CD4-positive, alpha-beta T cell (primary cell): ENCODE results near the gene IL10RB. TPM values are rescaled to one million over a fixed set of nuclear protein-coding genes. Genes with fewer than 3 reads are reported as not detected.

Experiments used
- ATAC-seq: fragments of 200-7000 bp; cut with Tn5 transposase; one replicate; pipeline ENCODE4 v1.10.0; 2022; ENCODE audit warnings: mild to moderate bottlenecking; ENCODE audit not compliant: poor library complexity
- CTCF ChIA-PET: fragments of 350-600 bp; sonication (Branson Sonifier 250); formaldehyde crosslinking; loops from one replicate; lab custom pipeline; 2021; ENCODE audit warnings: antibody characterized with exemption, inconsistent platforms; lab: Charles Lee
- POLR2A ChIA-PET: fragments of 350-600 bp; sonication (Branson Sonifier 250); formaldehyde crosslinking; loops from one replicate; lab custom pipeline; 2021; ENCODE audit warnings: antibody characterized with exemption, inconsistent platforms; lab: Charles Lee
- DNase-seq, 14 experiments: peaks; one replicate each; pipeline ENCODE4 v3.0.0-alpha.2; 2013 to 2020; ENCODE audit warnings: mixed read lengths in 2 of 14
- H3K27ac ChIP-seq, 2 donors: one replicate each; pipeline versions ENCODE4 v1.5.1 to v1.7.0; 2013; ENCODE audit warnings: low read length in 2 of 2, low read depth in 1 of 2, mild to moderate bottlenecking in 1 of 2
- H3K27me3 ChIP-seq, 2 experiments: 1 replicate in 1 of 2; 2 replicates in 1 of 2; pipeline versions ENCODE4 v1.6.1 to v1.7.0; 2013; ENCODE audit warnings: low read length in 2 of 2, control low read depth in 1 of 2, mild to moderate bottlenecking in 1 of 2, moderate library complexity in 1 of 2; ENCODE audit not compliant: insufficient read depth in 2 of 2, control insufficient read depth in 1 of 2
- H3K36me3 ChIP-seq: one replicate; pipeline ENCODE4 v1.6.1; 2013; ENCODE audit warnings: low read length, control low read depth; ENCODE audit not compliant: insufficient read depth
- H3K4me1 ChIP-seq: one replicate; pipeline ENCODE4 v1.6.1; 2013; ENCODE audit warnings: low read length, control low read depth; ENCODE audit not compliant: insufficient read depth
- H3K4me3 ChIP-seq: one replicate; pipeline ENCODE4 v1.5.1; 2013; ENCODE audit warnings: mild to moderate bottlenecking, low read length, moderate library complexity
- H3K9me3 ChIP-seq, 2 experiments: 1 replicate in 1 of 2; 2 replicates in 1 of 2; pipeline versions ENCODE4 v1.6.1 to v1.7.0; 2013; ENCODE audit warnings: low read length in 2 of 2, mild to moderate bottlenecking in 2 of 2, control low read depth in 1 of 2, moderate library complexity in 1 of 2; ENCODE audit not compliant: control insufficient read depth in 1 of 2, insufficient read depth in 1 of 2
- H3K27ac Mint-ChIP-seq: one replicate; pipeline ENCODE4 v1.8.0; 2020; ENCODE audit warnings: mixed read lengths
- H3K27me3 Mint-ChIP-seq: one replicate; pipeline ENCODE4 v1.8.0; 2021; ENCODE audit warnings: mixed read lengths
- H3K36me3 Mint-ChIP-seq: one replicate; pipeline ENCODE4 v1.8.0; 2021; ENCODE audit warnings: low read depth, mixed read lengths
- H3K4me1 Mint-ChIP-seq: one replicate; pipeline ENCODE4 v1.8.0; 2021; ENCODE audit warnings: low read depth, mixed read lengths
- H3K4me3 Mint-ChIP-seq: one replicate; pipeline ENCODE4 v1.8.0; 2020; ENCODE audit warnings: mild to moderate bottlenecking, mixed read lengths
- H3K9me3 Mint-ChIP-seq: one replicate; pipeline ENCODE4 v1.8.0; 2020; ENCODE audit warnings: mixed read lengths
- intact Hi-C, 2 experiments: fragments of 100-400 bp; cut with DNase I in 1 of 2; cut with micrococcal nuclease in 1 of 2; formaldehyde crosslinking; loops; one replicate each; pipeline versions ENCODE4 v1.15.1 to v1.9.0; 2023 to 2025; cut with DNase I, micrococcal nuclease
- total RNA-seq, 174 experiments: library from RNA in 2 of 174; stranded (reverse) in 2 of 174; gene quantifications; one replicate each; pipeline ENCODE4 v1.2.3 and lab custom pipeline; 2021 to 2026
- TF ChIP-seq, protein P1 (sequence below): fragments of 200-600 bp; IDR thresholded peaks from one replicate; pipeline ENCODE4 v1.8.0; 2022; ENCODE audit warnings: antibody characterized with exemption, mild to moderate bottlenecking

The IL10RB gene
- total RNA-seq, 2 experiments from 2014 or later, result 7.2 to 9.2 TPM

DNA sequence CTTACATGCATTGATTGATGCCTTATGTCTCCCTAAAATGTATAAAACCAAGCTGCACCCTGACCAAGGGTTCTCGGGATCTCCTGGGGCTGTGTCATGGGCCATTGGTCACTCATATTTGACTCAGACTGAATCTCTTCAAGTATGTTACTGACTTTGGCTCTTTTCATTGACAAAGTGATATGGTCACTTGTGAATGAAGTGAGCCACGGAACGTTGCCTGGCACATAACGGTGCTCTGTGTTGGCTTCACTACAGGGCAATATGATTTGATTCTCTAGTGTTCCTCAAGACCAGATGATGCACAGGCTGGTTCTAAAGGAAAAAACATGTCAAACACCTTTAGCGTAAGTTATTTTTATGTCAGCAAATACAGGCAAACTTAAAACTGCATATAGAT lies 11.4 kb upstream of the IL10RB start:
- CTCF ChIA-PET, result interaction anchor here (1.1 to 1.6 kb wide), 3 partner anchors 13 to 55 kb away, joined by 3 to 4 read pairs (median 4); no protein-coding TSS in a partner anchor
- H3K36me3 Mint-ChIP-seq, result peaks cover 100% of the 10 kb centered on the region
- no peak for ATAC-seq
- DNase-seq, result no peak
- POLR2A ChIA-PET, result no interaction called here
- H3K9me3 ChIP-seq, result peaks cover 4 to 17% of the 10 kb centered on the region in 2 experiments
- H3K27ac ChIP-seq, result no peak overlapping the region
- H3K27me3 ChIP-seq, result no peaks in the 10 kb centered on the region
- H3K4me1 Mint-ChIP-seq, result peaks cover 52% of the 10 kb centered on the region
- peaks cover 2% of the 10 kb centered on the region for H3K9me3 Mint-ChIP-seq
- TF ChIP-seq, protein P1, sequence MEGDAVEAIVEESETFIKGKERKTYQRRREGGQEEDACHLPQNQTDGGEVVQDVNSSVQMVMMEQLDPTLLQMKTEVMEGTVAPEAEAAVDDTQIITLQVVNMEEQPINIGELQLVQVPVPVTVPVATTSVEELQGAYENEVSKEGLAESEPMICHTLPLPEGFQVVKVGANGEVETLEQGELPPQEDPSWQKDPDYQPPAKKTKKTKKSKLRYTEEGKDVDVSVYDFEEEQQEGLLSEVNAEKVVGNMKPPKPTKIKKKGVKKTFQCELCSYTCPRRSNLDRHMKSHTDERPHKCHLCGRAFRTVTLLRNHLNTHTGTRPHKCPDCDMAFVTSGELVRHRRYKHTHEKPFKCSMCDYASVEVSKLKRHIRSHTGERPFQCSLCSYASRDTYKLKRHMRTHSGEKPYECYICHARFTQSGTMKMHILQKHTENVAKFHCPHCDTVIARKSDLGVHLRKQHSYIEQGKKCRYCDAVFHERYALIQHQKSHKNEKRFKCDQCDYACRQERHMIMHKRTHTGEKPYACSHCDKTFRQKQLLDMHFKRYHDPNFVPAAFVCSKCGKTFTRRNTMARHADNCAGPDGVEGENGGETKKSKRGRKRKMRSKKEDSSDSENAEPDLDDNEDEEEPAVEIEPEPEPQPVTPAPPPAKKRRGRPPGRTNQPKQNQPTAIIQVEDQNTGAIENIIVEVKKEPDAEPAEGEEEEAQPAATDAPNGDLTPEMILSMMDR, result no peak
- peaks cover 91% of the 10 kb centered on the region for H3K36me3 ChIP-seq
- peak overlapping the region; percentile 67 for H3K27ac Mint-ChIP-seq
- peaks cover 7% of the 10 kb centered on the region for H3K4me1 ChIP-seq
- intact Hi-C loops, result no loop called here
- H3K4me3 ChIP-seq, result no peak overlapping the region
- H3K4me3 Mint-ChIP-seq, result no peak overlapping the region
- H3K27me3 Mint-ChIP-seq, result no peaks in the 10 kb centered on the region

- Mint-ChIP-seq H3K36me3 (peaks cover 100% of the 10 kb centered on the region), H3K27me3 (no peaks in the 10 kb centered on the region), H3K9me3 (peaks cover 2% of the 10 kb centered on the region), H3K4me3 (no peak overlapping the region), H3K27ac (peak overlapping the region; percentile 67), H3K4me1 (peaks cover 52% of the 10 kb centered on the region)
- no peak for DNase-seq
- ChIA-PET POLR2A (no interaction called here), CTCF (interaction anchor here (1.4 to 1.6 kb wide), 2 partner anchors 14 to 56 kb away, joined by 4 read pairs; no protein-coding TSS in a partner anchor)
- ATAC-seq, result no peak
- H3K36me3 ChIP-seq, result peaks cover 85% of the 10 kb centered on the region
- no peak overlapping the region for H3K27ac ChIP-seq
- H3K9me3 ChIP-seq, result peaks cover 4 to 17% of the 10 kb centered on the region in 2 experiments
- H3K27me3 ChIP-seq, result no peaks in the 10 kb centered on the region
- intact Hi-C loops, result no loop called here
- TF ChIP-seq, protein P1, result no peak
- peaks cover 11% of the 10 kb centered on the region for H3K4me1 ChIP-seq
- no peak overlapping the region for H3K4me3 ChIP-seq
These were observed 10.8 kb upstream of the IL10RB start for GRCh38 chr21:33255404-33255803.

GRCh38 chr21:33256019-33256418 lies 10.1 kb upstream of the IL10RB start:
- TF ChIP-seq, protein P1, result no peak
- H3K4me1 ChIP-seq, result peaks cover 13% of the 10 kb centered on the region
- DNase-seq (no peak), ATAC-seq (peak; percentile 39)
- no peaks in the 10 kb centered on the region for H3K27me3 ChIP-seq
- ChIA-PET CTCF (interaction anchor here (1.4 to 1.6 kb wide), 2 partner anchors 14 to 56 kb away, joined by 4 read pairs; no protein-coding TSS in a partner anchor), POLR2A (interaction anchor here (0.8 kb wide), 1 partner anchor 105 kb away, joined by 3 read pairs; no protein-coding TSS in a partner anchor)
- H3K27ac Mint-ChIP-seq, result peak overlapping the region; percentile 67
- peak overlapping the region in 1 of 2 donors; percentile 8 for H3K27ac ChIP-seq
- peaks cover 95% of the 10 kb centered on the region for H3K36me3 Mint-ChIP-seq
- H3K4me3 ChIP-seq, result no peak overlapping the region
- no peaks in the 10 kb centered on the region for H3K27me3 Mint-ChIP-seq
- peaks cover 56% of the 10 kb centered on the region for H3K4me1 Mint-ChIP-seq
- H3K36me3 ChIP-seq, result peaks cover 81% of the 10 kb centered on the region
- intact Hi-C loops, result no loop called here
- peaks cover 2% of the 10 kb centered on the region for H3K9me3 Mint-ChIP-seq
- H3K4me3 Mint-ChIP-seq, result no peak overlapping the region
- H3K9me3 ChIP-seq, result peaks cover 4 to 17% of the 10 kb centered on the region in 2 experiments
